Measurements from ENCODE around the gene HEPN1. TPM values are rescaled to one million over a fixed set of nuclear protein-coding genes. Genes with fewer than 3 reads are reported as not detected.

The HEPN1 gene
- total and polyA plus RNA-seq, 2 experiments from 2014 or later = not detected

DNA sequence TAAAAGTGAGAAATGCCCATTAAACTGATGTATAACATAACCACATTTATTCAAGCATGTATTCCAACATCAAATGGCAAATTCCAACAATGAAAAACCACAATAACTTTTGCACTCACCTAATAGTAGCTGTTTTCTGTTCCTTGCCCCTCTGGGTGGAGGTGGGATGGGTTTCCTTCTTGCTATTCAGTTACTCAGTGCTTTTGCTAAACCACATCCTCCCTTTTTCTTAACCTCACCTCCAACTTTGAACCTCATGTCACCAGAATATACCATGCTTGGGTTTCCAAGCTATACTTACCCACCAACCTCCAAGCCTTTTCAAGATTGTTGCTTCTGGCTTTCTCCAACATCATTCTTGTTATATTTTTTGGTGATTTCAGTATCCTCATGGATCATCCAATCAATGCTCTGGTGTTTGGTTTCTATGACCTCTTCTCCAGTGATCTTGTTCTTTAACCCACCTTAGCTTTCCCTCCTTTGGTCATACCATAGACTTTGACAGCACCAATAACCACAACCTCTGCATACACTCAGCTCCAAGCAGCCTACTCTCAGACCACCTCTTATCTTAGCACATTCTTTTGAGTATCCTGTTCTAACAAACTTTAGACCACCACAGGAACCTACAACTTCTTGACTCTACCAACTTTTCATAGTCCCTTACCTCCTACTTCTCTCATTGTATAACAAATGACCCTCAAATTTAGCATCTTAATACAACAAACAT, 31.7 kb downstream of the HEPN1 start:
- H3K27me3 Mint-ChIP-seq (ENCODE audit: insufficient read depth, low read depth, poor library complexity) = no peaks in the 10 kb centered on the region
- H3K4me3 Mint-ChIP-seq = no peak overlapping the region
- Histone ChIP-seq H3K79me2 (replicated peaks; ENCODE audit: insufficient read depth) (no peaks in the 10 kb centered on the region), H3K4me3 (no peak overlapping the region), H3K4me1 (ENCODE audit: insufficient read depth) (peaks cover 3% of the 10 kb centered on the region; the same call in 1 of the 2 replicates), H3K27ac (ENCODE audit: low read depth) (no peak overlapping the region), H4K20me1 (replicated peaks; ENCODE audit: insufficient read depth) (no peaks in the 10 kb centered on the region), H3K4me2 (no peak overlapping the region), H3K36me3 (ENCODE audit: insufficient read depth) (no peaks in the 10 kb centered on the region), H2AFZ (no peak overlapping the region), H3K27me3 (ENCODE audit: insufficient read depth) (peaks cover 15% of the 10 kb centered on the region), H3K9me2 (ENCODE audit: insufficient read depth) (peaks cover 26% of the 10 kb centered on the region), H3F3A (replicated peaks; ENCODE audit: low read depth) (no peaks in the 10 kb centered on the region)
- H3K9me3 Mint-ChIP-seq = peaks cover 2% of the 10 kb centered on the region; the same call in 2 of the 3 replicates
- no peaks in the 10 kb centered on the region for H3K4me1 Mint-ChIP-seq
- no peak for ATAC-seq
- peaks cover 5% of the 10 kb centered on the region; the same call in 1 of the 3 replicates for H3K36me3 Mint-ChIP-seq (ENCODE audit: low read depth)
- TF ChIP-seq ZNF331 (CRISPR knock-in tag; IDR thresholded peaks at IDR 0.05; ENCODE audit: low read depth) (no peak), NANOG (IDR thresholded peaks at IDR 0.05; ENCODE audit: borderline replicate concordance) (no peak), POLR2AphosphoS5 (IDR thresholded peaks at IDR 0.05; ENCODE audit: low read depth) (no peak), CREB1 (CRISPR knock-in tag; IDR thresholded peaks at IDR 0.05; ENCODE audit: low read depth) (no peak), EZH2 (IDR thresholded peaks at IDR 0.05; ENCODE audit: low read depth, unreplicated experiment) (no peak), JUNB (IDR thresholded peaks at IDR 0.05; ENCODE audit: unreplicated experiment) (no peak), EZH2phosphoT487 (IDR thresholded peaks at IDR 0.05; ENCODE audit: unreplicated experiment) (no peak), STAT1 (IDR thresholded peaks at IDR 0.05; ENCODE audit: unreplicated experiment) (no peak), ZNF114 (CRISPR knock-in tag; IDR thresholded peaks at IDR 0.05) (no peak)
- TF ChIP-seq, protein P1, sequence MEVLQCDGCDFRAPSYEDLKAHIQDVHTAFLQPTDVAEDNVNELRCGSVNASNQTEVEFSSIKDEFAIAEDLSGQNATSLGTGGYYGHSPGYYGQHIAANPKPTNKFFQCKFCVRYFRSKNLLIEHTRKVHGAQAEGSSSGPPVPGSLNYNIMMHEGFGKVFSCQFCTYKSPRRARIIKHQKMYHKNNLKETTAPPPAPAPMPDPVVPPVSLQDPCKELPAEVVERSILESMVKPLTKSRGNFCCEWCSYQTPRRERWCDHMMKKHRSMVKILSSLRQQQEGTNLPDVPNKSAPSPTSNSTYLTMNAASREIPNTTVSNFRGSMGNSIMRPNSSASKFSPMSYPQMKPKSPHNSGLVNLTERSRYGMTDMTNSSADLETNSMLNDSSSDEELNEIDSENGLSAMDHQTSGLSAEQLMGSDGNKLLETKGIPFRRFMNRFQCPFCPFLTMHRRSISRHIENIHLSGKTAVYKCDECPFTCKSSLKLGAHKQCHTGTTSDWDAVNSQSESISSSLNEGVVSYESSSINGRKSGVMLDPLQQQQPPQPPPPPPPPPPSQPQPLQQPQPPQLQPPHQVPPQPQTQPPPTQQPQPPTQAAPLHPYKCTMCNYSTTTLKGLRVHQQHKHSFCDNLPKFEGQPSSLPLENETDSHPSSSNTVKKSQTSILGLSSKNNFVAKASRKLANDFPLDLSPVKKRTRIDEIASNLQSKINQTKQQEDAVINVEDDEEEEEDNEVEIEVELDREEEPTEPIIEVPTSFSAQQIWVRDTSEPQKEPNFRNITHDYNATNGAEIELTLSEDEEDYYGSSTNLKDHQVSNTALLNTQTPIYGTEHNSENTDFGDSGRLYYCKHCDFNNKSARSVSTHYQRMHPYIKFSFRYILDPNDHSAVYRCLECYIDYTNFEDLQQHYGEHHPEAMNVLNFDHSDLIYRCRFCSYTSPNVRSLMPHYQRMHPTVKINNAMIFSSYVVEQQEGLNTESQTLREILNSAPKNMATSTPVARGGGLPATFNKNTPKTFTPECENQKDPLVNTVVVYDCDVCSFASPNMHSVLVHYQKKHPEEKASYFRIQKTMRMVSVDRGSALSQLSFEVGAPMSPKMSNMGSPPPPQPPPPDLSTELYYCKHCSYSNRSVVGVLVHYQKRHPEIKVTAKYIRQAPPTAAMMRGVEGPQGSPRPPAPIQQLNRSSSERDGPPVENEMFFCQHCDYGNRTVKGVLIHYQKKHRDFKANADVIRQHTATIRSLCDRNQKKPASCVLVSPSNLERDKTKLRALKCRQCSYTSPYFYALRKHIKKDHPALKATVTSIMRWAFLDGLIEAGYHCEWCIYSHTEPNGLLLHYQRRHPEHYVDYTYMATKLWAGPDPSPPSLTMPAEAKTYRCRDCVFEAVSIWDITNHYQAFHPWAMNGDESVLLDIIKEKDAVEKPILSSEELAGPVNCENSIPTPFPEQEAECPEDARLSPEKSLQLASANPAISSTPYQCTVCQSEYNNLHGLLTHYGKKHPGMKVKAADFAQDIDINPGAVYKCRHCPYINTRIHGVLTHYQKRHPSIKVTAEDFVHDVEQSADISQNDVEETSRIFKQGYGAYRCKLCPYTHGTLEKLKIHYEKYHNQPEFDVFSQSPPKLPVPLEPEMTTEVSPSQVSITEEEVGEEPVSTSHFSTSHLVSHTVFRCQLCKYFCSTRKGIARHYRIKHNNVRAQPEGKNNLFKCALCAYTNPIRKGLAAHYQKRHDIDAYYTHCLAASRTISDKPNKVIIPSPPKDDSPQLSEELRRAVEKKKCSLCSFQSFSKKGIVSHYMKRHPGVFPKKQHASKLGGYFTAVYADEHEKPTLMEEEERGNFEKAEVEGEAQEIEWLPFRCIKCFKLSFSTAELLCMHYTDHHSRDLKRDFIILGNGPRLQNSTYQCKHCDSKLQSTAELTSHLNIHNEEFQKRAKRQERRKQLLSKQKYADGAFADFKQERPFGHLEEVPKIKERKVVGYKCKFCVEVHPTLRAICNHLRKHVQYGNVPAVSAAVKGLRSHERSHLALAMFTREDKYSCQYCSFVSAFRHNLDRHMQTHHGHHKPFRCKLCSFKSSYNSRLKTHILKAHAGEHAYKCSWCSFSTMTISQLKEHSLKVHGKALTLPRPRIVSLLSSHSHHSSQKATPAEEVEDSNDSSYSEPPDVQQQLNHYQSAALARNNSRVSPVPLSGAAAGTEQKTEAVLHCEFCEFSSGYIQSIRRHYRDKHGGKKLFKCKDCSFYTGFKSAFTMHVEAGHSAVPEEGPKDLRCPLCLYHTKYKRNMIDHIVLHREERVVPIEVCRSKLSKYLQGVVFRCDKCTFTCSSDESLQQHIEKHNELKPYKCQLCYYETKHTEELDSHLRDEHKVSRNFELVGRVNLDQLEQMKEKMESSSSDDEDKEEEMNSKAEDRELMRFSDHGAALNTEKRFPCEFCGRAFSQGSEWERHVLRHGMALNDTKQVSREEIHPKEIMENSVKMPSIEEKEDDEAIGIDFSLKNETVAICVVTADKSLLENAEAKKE (CRISPR knock-in tag; IDR thresholded peaks at IDR 0.05) = no peak
- TF ChIP-seq, protein P2, sequence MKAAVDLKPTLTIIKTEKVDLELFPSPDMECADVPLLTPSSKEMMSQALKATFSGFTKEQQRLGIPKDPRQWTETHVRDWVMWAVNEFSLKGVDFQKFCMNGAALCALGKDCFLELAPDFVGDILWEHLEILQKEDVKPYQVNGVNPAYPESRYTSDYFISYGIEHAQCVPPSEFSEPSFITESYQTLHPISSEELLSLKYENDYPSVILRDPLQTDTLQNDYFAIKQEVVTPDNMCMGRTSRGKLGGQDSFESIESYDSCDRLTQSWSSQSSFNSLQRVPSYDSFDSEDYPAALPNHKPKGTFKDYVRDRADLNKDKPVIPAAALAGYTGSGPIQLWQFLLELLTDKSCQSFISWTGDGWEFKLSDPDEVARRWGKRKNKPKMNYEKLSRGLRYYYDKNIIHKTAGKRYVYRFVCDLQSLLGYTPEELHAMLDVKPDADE (IDR thresholded peaks at IDR 0.05) = no peak
- TF ChIP-seq, protein P3, sequence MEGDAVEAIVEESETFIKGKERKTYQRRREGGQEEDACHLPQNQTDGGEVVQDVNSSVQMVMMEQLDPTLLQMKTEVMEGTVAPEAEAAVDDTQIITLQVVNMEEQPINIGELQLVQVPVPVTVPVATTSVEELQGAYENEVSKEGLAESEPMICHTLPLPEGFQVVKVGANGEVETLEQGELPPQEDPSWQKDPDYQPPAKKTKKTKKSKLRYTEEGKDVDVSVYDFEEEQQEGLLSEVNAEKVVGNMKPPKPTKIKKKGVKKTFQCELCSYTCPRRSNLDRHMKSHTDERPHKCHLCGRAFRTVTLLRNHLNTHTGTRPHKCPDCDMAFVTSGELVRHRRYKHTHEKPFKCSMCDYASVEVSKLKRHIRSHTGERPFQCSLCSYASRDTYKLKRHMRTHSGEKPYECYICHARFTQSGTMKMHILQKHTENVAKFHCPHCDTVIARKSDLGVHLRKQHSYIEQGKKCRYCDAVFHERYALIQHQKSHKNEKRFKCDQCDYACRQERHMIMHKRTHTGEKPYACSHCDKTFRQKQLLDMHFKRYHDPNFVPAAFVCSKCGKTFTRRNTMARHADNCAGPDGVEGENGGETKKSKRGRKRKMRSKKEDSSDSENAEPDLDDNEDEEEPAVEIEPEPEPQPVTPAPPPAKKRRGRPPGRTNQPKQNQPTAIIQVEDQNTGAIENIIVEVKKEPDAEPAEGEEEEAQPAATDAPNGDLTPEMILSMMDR (conservative IDR thresholded peaks at IDR 0.05; ENCODE audit: low read depth in 2 of 2) = no peak
- no peak for DNase-seq (ENCODE audit: low spot score)
- no peak overlapping the region for H3K27ac Mint-ChIP-seq

All from GM23338 (cell line).